AG10803 (cell line): ENCODE results near the gene LYRM9.

ENCODE experiments used
- DNase-seq: peaks from one replicate; pipeline ENCODE4 v3.0.0; 2010; ENCODE audit warnings: low read depth
- H3K4me3 ChIP-seq: 2 replicates; pipeline ENCODE4 v1.5.1; 2011; ENCODE audit warnings: mild to moderate bottlenecking, low read length, control low read depth
- TF ChIP-seq, protein P1 (sequence below): conservative IDR thresholded peaks from 2 replicates; pipeline ENCODE4 v1.5.1; 2011; ENCODE audit warnings: mild to moderate bottlenecking, low read length, control low read depth, inconsistent platforms

The LYRM9 gene

DNA sequence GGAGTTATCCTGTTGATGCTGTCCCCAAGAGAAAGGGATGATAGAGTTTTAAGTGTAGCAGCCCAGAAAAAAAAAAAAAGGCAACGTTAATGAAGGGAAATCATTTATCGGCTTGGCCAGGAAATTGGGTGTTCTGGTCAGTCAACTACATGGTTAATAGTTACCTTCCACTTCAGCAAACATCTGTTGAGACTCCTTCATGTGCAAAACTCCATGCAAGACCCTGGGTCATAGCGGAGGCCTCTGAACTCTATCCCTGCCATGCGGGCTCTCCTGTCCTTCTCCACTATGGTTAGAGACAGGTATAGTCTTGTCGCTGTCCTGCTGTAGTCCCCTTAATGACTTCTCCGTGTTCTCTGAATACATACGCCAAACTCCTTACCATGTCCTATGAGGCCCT lies 3.5 kb upstream of the LYRM9 start:
- DNase-seq = no peak
- TF ChIP-seq, protein P1, sequence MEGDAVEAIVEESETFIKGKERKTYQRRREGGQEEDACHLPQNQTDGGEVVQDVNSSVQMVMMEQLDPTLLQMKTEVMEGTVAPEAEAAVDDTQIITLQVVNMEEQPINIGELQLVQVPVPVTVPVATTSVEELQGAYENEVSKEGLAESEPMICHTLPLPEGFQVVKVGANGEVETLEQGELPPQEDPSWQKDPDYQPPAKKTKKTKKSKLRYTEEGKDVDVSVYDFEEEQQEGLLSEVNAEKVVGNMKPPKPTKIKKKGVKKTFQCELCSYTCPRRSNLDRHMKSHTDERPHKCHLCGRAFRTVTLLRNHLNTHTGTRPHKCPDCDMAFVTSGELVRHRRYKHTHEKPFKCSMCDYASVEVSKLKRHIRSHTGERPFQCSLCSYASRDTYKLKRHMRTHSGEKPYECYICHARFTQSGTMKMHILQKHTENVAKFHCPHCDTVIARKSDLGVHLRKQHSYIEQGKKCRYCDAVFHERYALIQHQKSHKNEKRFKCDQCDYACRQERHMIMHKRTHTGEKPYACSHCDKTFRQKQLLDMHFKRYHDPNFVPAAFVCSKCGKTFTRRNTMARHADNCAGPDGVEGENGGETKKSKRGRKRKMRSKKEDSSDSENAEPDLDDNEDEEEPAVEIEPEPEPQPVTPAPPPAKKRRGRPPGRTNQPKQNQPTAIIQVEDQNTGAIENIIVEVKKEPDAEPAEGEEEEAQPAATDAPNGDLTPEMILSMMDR = no peak
- no peak overlapping the region for H3K4me3 ChIP-seq

DNA sequence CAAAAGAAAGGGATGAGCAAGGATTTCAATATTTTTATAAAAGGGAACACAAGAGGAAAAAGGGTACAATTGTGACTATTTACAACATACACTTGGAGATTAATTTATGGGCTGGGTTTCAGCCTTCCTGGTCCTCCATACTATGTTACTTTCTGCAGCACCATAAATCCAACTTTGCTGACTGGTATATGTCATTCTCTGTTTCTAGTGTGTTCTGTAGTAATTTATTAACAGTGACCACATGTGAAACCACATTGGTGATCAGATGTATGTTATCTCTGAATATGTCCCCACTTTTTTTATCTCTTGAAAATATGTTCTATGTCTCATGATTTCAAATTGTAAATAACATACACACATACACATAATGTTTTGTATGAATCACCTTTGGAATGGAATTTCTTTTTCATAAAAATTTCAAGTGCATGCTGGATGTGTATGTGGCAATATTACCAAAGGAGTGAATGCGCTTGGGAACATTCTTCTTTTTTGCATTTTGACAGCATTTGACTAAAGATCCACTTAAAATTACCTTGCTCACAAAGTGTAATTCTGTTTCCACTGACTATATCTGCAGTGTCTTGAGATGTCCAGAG lies 2.9 kb upstream of the LYRM9 start:
- no peak for DNase-seq
- TF ChIP-seq, protein P1 = no peak
- no peak overlapping the region for H3K4me3 ChIP-seq

DNA sequence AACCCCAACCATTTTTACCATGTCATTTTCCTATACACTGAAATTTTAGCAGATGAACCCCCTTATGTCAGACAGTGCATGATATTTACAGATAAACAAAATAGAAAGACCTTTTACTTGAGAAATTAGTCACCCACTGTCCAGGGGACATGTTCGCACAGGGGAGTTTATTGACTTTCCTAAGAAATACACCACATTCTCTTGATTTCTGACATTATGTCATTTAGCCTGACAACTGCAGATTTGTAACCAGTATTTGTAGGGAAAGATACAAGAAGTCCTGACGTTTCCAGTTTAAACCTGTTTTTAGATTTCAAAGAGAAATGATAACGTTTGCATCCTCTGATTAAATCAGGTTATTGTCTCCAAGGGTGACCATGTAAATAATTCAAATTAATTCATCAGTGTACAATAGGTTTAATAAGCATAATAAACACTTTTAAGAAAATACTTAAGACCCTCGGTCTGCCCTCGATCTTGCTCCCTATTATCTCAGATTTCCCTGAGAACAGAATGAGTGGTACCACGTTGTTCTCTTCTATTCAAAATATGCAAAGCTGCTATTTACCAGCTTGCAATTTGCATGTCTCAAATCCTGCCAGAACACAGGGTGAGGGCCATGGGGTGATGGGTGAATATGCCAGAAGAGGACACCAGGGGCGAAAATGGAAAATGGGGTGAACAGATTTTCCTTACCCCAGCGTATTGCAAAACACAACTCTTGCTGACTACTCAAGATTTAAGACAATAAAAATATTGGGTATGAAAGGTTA lies 2.1 kb upstream of the LYRM9 start:
- no peak for DNase-seq
- TF ChIP-seq, protein P1 = no peak
- no peak overlapping the region for H3K4me3 ChIP-seq

DNA sequence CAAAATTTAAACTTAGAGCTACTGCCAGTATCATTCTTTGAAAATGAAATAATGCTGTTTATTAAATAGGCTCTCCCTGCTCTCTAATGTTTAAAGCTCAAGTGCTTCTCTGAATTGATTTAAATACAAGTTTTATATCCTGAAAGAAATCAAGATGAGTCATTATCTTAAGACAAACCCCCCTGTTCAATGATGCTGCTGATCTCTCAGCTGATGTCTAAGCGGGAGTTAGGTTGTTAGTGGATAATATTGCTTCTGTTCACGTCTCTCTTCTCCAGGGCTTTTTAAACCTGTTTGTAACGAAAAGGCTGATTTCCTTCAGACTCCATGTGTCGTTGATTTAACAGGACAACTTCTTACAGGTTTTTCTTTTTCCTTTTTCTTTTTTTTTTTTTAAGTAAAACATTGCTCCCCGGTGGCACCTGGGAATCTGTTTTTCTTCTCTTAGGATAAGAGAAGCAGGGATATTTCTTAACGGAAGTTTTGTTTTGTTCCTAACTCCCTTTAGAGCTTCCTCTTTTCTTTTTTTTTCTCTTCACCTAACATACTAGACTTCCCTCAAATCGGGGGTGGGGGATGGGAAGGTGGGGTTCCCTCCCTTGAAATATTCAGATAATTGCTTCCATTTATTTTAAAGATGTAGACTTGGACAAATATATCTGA lies 807 bp upstream of the LYRM9 start:
- no peak for DNase-seq
- TF ChIP-seq, protein P1 = no peak
- no peak overlapping the region for H3K4me3 ChIP-seq

DNA sequence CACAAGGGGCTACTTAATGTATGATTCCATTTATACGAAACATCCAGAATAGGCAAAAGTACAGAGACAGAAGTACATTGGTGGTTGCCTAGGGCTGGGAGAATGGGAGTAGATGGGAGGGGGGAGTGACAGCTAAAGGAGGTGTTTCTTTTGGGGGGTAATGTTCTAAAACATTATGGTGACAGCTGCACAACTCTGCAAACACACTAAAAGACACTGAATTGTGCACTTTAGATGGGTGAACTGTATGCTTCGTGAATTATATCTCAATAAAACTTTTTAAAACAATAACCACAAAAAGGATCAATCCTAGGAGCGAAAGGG lies 661 bp downstream of the LYRM9 start:
- H3K4me3 ChIP-seq = peak overlapping the region; percentile 71
- no peak for DNase-seq
- TF ChIP-seq, protein P1 = no peak

DNA sequence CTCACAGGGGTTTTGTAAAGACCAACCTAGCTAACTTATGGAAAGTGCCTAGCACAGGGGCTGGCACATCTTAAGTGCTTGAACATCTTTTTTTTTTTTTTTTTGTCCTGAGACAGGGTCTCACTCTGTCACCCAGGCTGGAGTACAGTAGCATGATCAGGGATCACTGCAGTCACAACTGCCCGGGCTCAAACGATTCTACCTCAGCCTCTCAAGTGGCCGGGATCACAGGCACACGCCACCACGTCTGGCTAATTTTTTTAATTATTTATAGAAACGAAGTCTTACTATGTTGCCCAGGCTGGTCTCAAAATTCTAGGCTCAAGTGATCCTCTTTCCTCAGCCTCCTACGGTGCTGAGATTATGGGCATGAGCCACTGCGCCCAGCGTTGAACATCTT lies 1.3 kb downstream of the LYRM9 start:
- TF ChIP-seq, protein P1 = no peak
- H3K4me3 ChIP-seq = no peak overlapping the region
- DNase-seq = no peak
